ENCODE results near the gene C2orf69. TPM values are rescaled to one million over a fixed set of nuclear protein-coding genes. Genes with fewer than 3 reads are reported as not detected.
"Not testable (repeated sequence)": the region's sequence is repeated elsewhere in the genome, so short reads cannot be mapped to it uniquely, and the experiment has no call there.

Gene C2orf69
- polyA plus RNA-seq, 4 donors: 12.1 to 16.1 (median 13.7) TPM

- DNase-seq (ENCODE audit: low read depth in 4 of 4, low spot score in 3 of 4): not testable (repeated sequence)
Observed at GRCh38 chr2:199912553-199913114, 1.5 kb downstream of the C2orf69 start.

- DNase-seq (ENCODE audit: low read depth in 4 of 4, low spot score in 3 of 4): no peak
Observed at GRCh38 chr2:199914372-199914958, 3.4 kb downstream of the C2orf69 start.

GRCh38 chr2:199916980-199917379, 5.9 kb downstream of the C2orf69 start:
- DNase-seq (ENCODE audit: low read depth in 4 of 4, low spot score in 3 of 4): no peak

- no peak for DNase-seq (ENCODE audit: low read depth in 4 of 4, low spot score in 3 of 4)
Observed at GRCh38 chr2:199922856-199923255, 11.8 kb downstream of the C2orf69 start.

- no peak for DNase-seq (ENCODE audit: low read depth in 4 of 4, low spot score in 3 of 4)
Observed at GRCh38 chr2:199923924-199924323, 12.8 kb downstream of the C2orf69 start.

GRCh38 chr2:199926806-199927205, 15.7 kb downstream of the C2orf69 start:
- no peak for DNase-seq (ENCODE audit: low read depth in 4 of 4, low spot score in 3 of 4)

- DNase-seq (ENCODE audit: low read depth in 4 of 4, low spot score in 3 of 4): no peak
Observed at GRCh38 chr2:199928226-199928625, 17.1 kb downstream of the C2orf69 start.

GRCh38 chr2:199928626-199929025, 17.5 kb downstream of the C2orf69 start:
- DNase-seq (ENCODE audit: low read depth in 4 of 4, low spot score in 3 of 4): no peak

- no peak for DNase-seq (ENCODE audit: low read depth in 4 of 4, low spot score in 3 of 4)
Observed at GRCh38 chr2:199929262-199929661, 18.2 kb downstream of the C2orf69 start.

- no peak for DNase-seq (ENCODE audit: low read depth in 4 of 4, low spot score in 3 of 4)
Observed at GRCh38 chr2:199932312-199932855, 21.3 kb downstream of the C2orf69 start.

- DNase-seq (ENCODE audit: low read depth in 4 of 4, low spot score in 3 of 4): no peak
Observed at GRCh38 chr2:199933466-199933865, 22.4 kb downstream of the C2orf69 start.

GRCh38 chr2:199936554-199936953, 25.5 kb downstream of the C2orf69 start:
- DNase-seq (ENCODE audit: low read depth in 4 of 4, low spot score in 3 of 4): no peak

- DNase-seq (ENCODE audit: low read depth in 4 of 4, low spot score in 3 of 4): no peak
Observed at GRCh38 chr2:199940373-199940772, 29.3 kb downstream of the C2orf69 start.

- DNase-seq (ENCODE audit: low read depth in 4 of 4, low spot score in 3 of 4): no peak
Observed at GRCh38 chr2:199943373-199943772, 32.3 kb downstream of the C2orf69 start.

GRCh38 chr2:199946196-199946595, 35.1 kb downstream of the C2orf69 start:
- no peak for DNase-seq (ENCODE audit: low read depth in 4 of 4, low spot score in 3 of 4)

GRCh38 chr2:199946836-199947235, 35.7 kb downstream of the C2orf69 start:
- DNase-seq (ENCODE audit: low read depth in 4 of 4, low spot score in 3 of 4): no peak

- no peak for DNase-seq (ENCODE audit: low read depth in 4 of 4, low spot score in 3 of 4)
Observed at GRCh38 chr2:199950396-199950795, 39.3 kb downstream of the C2orf69 start.

- no peak for DNase-seq (ENCODE audit: low read depth in 4 of 4, low spot score in 3 of 4)
Observed at GRCh38 chr2:199951023-199951422, 39.9 kb downstream of the C2orf69 start.

GRCh38 chr2:199955007-199955338, 43.9 kb downstream of the C2orf69 start:
- DNase-seq (ENCODE audit: low read depth in 4 of 4, low spot score in 3 of 4): peak in 1 of 4 donors; percentile 10

GRCh38 chr2:199955339-199956061, 44.4 kb downstream of the C2orf69 start, which contains the start of the genes MAIP1 and TYW5:
TSS of gene MAIP1 (plus strand) at chr2:199955582. CDS start at chr2:199955799, 217 bp downstream.
TSS of gene TYW5 (minus strand) at chr2:199955491. CDS start at chr2:199955470, 21 bp downstream.
- DNase-seq (ENCODE audit: low read depth in 4 of 4, low spot score in 3 of 4): peak; percentile 74 to 75 (median 75)

GRCh38 chr2:199956062-199956380, 44.9 kb downstream of the C2orf69 start:
- no peak for DNase-seq (ENCODE audit: low read depth in 4 of 4, low spot score in 3 of 4)

GRCh38 chr2:199958014-199958413, 46.9 kb downstream of the C2orf69 start:
- DNase-seq (ENCODE audit: low read depth in 4 of 4, low spot score in 3 of 4): no peak

Measured in left renal pelvis (tissue), 4 donors.